Left kidney (tissue), 2 donors: ENCODE results near the gene MYH10. TPM values are rescaled to one million over a fixed set of nuclear protein-coding genes. Genes with fewer than 3 reads are reported as not detected.

Experiments used
- DNase-seq: peaks from one replicate; pipeline ENCODE4 v3.0.0-alpha.2; 2013
- polyA plus RNA-seq: library from polyadenylated mRNA; unstranded; fragments of 120-200 nt; gene quantifications from one replicate; pipeline ENCODE4 v1.2.1, GENCODE V29; 2013; ENCODE audit not compliant: insufficient read length

MYH10 gene
- polyA plus RNA-seq, 1 donor = 282 TPM

DNA sequence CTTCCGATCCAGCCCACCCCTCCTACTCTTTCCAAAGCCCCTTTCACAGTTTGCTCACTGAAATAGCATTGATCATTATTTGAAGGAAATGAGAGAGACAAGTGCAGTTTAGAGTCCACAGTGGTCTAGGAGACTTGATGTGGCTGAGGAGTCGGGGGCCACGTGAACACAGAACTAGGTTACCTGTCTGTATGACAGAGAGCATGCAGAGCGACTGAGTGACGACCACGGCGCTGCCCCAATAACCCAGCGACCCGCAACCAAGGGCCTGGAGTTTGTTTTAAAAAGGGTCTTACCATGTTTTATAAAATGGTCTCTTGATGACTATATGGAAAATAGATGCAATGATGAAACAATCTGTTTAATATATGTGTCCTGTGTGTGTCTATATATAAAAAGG, 155.3 kb downstream of the MYH10 start:
- DNase-seq = no peak

DNA sequence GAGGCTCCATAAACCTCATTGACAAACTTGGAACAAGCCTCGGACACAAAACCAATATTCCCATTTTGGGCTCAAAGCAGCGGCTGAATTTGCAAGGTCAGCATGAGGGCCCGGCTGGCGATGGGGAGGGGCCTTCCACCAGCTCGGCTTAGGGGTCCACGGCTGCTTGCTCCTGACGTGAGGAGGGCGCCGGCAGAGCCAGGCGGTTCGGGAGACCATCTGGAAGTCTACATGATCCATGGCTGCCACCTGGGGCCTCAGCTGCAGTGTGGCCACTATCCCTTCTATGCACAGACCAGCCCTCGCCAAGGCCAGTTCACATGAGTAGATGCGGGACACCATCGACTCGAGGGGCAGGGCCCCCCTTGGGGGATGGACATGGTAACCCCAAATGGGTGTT, 155.7 kb downstream of the MYH10 start:
- no peak for DNase-seq

DNA sequence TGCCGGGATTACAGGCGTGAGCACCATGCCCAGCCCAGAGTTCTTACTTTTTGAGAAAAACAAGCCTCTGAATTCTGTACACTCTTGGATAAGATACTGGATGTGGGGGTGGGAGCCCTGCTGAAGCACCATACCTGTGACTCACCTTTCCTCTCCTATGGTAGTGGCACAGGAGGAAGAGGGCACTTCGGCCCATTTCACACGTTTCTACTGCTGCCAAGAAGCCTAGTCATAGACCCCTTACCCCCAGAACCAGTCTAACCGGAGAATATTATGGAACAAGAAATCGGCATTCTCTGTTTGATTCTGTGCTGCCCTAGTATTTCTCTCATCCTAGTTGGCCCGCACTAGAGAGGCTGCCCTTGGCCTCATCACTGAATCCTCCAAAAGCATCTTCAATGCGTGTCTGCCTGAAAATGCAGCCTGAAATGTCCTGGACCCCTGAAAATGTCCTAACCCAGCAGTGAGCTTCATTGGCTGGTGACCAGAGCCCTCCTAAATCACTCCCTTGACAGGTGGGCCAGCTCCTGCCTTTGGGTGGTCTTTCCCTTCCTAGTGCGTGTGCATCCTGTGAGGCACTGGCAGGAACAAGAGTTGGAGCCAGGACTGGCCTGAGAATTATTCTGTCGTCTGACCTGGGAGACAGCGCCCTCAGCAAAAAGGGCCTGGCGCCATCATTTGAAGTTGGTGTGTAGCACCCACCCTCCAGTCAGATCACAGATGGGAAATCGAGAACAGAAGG, 156.9 kb downstream of the MYH10 start:
- DNase-seq = no peak

DNA sequence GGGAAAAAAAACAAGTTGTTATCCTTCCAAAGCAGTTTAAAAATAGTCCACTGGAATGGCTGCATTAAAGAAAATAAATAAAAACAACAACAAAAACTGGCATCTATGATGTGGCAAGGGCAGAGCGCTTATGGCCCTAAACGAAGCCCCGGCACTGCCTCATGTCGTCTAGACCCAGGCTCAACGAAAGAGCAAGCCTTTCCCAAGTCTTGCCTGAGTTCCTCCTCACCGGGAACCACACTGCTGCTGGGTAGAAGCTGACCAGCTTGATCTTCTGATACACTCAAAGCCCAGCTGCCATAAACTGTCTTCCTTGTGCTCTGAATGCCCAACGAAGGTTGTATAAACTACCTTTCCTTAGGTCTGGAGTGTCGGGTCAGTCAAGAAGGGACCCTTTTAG, 157.9 kb downstream of the MYH10 start:
- no peak for DNase-seq

DNA sequence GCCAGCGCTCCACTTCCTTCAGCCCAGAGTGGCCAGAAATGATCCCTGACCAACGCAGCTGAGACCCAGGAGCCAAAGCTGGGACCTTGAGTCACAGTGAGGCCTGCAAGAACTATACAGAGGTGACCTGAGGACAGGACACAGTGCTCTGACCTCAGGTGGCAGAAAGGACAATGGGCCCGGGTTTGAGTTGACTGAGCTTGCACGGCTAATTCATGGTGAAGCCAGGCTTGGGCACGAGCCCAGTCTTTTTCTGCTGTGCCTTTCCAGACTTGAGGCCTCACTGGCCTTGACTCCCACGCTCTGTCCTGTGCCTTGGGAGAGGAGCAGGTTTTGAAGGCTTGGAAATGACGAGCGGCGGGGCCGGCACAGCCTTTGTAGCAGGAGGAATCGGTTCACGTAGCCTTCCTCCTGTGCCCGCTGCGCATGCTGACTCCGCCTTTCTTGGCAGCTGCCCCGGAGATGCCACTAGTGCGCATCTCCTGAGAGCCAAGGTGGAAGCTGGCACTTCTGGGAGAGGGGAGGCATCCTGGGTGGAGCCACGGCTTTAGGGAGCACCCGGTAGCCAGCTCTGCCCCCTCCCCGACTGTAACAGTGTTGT, 160.0 kb downstream of the MYH10 start:
- DNase-seq = no peak

DNA sequence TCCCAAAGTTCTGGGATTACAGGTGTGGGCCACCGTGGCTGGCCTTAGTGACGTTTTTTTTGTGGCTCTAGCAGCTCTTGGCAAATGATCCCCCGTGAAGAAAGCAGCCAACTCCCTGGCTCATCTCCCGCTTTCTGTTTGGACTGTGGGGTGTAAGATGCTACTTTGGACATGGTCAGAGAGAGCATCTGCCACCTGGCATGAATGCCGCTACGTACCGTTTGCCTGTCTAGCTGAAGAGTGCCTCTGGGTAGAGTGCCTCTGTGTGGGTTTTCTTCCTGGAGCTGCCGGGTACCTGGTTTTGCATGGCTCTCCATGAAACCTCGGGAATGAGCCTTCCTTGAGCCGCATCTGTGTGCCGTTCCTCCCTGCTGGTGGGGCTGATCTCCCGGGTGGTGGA, 160.6 kb downstream of the MYH10 start:
- DNase-seq = no peak

DNA sequence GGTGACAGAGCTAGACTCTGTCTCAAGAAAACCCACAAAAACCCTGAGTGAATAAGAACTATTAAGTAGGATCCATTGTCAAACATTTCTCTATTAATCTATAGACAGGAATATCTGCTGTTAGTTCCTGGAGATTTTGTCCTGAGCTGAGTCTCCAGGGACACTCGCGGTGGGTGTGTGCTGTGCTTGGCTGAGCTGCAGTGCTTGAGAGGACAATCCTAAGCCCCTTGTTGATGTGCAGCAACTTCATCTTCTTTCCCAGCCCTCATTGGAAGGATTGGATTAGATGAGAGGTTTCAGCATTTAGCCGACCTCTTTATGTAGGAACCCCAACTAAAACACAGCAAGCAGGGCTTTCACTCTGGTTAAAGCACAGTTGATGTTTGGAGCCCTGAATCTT, 161.5 kb downstream of the MYH10 start:
- DNase-seq = no peak

DNA sequence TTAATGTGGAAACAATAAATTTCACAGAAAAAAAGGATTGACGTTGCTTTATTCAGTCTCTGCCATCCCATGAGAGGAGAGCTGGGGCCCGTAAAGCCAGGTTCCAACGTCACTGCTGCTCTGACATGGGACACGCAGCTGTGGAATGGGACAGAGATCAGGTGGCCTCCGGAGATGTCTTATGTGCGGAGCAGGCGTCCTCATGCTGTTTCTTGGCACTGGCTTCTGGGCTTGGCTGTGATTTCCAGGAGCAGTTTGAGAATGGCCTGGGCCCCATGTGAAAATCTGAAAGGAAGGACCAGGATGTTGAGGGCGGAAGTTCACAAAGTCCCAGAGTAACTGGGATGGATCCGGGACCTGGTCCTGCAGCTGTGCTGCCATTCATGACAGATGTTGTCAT, 162.4 kb downstream of the MYH10 start:
- DNase-seq = no peak

DNA sequence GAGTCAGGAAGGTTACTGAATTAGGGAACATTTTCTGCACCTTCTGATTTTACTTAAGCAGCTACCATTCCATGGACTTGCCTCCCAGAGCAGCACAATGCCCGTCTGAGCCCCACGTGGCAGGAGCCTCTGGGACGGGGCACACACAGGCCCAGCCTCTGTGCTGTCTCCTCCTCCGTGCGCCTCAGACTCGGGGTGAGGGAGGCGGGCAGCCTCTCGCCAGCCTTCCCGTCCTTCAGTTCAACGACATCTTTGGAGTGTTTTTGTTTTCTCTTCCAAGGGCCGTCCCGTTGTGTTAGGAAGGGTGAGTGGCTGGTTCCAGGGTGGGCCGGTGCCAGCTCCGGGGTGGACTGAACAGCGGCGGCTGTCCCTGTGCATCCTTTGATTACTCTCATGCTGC, 163.0 kb downstream of the MYH10 start:
- DNase-seq = no peak

DNA sequence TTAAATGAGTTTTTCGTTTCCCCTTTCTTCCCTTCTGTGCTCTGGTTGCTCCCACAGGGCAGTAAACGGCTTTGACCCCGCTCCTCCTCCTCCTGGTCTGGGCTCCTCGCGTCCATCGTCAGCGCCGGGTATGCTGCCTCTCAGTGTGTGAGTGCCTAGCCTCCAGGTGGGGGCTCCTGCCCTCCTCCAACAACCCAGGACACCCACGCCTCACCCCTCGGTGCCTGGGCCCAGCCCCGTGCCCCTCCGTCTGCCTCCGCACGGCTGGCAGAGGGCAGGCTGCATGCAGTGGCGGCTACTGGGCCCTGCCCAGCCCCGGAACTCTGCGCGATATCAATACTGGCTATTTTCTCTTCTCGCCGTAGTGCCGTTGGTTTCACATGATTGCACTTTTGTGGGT, 163.7 kb downstream of the MYH10 start:
- no peak for DNase-seq

DNA sequence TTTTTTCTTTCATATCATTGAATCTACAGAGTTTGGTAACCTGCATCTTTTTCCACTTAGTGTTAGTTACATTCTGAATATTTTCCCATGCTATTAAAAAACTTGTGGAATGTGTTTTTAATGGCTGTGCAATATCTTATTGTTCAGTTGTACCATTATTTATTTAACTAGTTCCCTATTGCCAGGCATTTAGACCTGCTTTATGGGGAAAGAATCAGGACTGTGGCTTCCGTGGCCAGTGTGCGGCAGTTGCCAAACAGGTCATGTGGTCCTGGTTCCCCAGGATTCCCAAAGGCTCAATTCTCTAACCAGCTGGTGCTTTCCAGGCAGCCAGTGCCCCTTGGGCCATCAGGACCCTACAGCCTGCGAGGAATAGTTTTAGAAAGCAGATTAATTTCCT, 164.1 kb downstream of the MYH10 start:
- no peak for DNase-seq

DNA sequence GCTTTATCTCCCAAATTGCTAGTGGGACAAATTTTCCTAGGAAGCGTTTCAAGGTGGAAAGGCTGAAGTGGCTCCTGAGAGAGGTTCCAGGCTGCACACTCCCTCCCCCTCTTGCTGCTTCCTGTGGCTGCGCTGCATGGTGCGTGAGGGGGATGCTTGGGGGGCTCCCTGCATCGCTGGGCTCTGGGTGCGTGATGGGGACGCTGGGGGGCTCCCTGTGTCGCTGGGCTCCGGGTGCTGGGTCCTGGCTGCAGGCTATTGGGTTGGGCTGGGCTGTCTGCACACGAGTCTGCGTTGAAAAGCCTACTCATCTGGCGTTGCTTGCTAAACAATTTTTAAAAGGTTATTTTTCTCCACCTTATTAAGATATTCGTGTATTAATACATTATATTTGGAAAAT, 164.8 kb downstream of the MYH10 start:
- no peak for DNase-seq

DNA sequence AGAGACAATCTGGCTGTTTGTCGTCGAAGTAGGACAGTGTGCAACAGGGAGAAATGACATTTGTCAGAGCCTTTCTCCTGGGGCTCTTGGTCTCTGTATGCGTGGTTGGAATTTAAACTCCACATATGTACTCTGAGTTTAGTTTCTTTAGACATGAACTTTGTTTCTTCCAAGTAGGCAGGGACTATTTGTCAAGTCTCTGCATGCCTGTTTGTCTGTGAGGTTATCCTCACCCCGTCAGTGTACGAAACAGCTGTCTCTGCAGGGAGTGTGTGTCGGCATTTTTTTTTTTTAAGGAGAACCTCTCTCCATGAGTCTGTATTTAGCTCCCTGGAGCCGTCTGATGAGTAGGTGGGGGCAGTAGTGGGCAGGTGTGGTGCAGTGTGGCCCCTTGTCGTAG, 165.2 kb downstream of the MYH10 start:
- DNase-seq = no peak

DNA sequence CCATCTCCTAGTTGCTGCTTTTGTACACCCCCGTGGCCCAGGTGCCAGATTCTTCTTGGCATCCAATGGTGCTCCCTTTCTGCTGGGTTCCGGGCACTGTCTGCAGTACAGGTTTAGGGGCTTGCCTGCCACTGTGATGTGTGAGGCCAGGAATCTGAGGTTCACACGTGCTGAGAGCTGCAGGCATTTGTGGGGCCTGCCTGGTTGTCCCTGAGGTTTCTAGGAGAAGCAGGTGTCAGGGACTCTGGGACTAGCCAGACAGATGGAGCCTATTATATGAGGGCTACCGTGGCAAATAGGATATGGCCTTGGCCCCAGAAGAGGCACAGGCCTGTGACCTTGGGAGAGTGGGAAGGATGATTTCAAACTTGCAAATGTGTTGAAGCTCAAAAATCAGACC, 165.6 kb downstream of the MYH10 start:
- no peak for DNase-seq

DNA sequence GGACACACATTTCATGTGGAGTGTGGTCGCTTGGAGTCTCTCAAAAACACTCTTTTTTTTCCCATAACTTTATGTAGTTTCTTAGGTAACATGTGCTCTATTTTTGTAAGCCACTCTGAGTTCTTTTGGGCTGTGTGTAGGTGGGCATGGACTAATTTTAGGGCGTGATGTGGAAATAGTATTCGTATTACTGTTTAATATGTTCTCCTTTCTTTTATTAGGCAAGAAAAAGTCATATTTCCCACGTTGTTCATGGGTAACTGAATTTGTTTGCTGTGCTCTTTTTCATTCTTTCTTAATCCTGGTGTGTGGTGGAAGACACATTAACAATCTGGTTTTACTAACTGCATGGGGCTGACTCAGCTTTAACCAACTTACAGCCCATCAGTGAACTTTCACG, 167.4 kb downstream of the MYH10 start:
- DNase-seq = no peak

DNA sequence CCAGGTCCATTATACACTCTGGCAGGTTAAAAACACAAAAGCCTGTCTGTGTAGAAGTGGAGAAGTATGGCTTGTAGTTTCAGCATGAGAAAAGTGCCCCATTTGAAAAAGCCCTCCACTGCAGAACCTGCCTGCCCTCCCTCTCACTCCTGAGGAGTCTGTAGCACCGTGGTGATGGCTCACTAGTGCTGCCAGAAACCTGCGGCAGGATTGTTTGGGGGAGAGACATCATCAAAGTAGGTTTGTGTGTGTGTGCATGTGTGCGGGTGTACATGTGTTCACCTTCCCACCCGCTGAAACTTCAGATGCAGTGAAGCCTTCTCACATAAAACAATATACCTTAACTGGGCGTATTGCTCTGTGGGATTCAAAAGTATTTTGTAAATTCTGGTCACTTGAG, 168.0 kb downstream of the MYH10 start:
- no peak for DNase-seq

DNA sequence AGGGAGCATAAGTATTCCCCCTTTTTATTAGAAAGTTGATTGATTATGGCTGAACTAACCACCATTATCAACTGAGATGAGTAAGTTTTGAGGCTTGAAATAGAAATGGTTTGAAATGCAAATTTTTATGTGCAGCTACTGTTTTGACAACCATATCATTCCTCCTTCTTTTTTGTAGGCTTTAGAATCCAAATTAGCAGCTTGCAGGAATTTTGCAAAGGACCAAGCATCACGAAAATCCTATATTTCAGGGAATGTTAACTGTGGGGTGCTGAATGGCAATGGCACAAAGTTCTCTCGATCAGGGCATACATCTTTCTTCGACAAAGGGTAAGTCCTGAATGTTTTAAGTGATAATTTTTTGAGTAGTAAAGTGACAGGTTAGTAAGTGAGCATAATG, 170.7 kb downstream of the MYH10 start:
- no peak for DNase-seq

DNA sequence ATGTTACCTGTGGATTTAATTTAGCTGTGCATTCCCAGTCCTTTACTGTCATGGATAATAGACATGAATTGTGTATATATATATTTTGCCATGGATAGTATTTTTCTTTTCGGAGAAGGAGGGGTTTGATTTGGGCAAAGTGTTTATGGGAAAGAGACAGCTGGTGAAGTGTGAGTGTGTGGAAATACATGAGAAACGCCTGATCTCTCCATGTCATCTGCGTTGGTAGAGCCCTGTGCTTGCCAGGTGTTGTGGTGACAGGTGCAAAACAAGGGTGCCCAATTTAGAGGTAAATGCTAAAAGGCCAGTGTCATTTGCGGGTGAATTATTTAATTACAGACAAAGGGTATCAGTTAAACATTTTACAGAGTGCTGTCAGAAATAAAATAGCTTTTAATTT, 171.4 kb downstream of the MYH10 start:
- DNase-seq = no peak

DNA sequence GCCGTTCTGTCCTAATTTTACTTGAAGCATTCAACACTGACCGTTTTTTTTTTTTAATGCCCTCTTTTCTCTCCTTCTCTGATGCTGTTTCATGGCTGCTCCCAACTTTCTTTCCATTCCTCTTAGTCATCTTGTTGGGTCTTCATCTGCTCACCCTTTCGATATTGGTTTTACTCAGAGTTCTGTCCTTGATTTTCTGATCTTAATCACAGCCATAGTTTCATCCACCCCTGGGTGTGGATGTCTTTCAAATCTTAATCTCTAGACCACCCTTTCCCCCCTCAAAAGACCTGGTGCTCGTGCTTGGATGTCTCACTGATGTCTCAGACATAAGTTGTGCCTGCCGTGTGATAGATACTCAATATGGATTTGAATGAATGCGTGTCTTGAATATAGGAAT, 172.4 kb downstream of the MYH10 start:
- no peak for DNase-seq

DNA sequence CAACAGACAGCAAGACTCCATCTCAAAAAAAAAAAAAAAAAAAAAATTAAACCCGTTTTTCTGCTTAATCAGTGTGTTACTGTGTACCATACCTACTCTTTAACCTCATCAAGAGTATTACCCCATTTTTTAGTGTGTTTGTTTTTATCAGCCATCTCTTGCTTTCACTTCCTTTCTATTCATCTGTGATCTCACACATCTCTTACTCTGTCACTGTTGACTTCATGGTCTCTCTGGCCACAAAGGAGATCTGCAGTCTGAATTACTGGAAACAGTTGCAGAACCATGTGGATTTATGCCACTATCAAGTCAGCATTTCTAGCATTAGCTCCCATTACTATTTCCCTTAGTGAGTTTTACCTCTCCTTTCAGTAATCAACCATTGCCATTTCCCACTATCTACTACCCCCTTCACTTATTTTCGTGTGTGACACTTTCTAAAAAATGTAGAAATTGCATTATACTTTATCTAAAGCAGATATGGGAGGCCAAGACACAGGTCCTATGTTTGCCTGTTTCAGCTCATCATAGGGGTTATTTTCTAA, 174.8 kb downstream of the MYH10 start:
- no peak for DNase-seq

DNA sequence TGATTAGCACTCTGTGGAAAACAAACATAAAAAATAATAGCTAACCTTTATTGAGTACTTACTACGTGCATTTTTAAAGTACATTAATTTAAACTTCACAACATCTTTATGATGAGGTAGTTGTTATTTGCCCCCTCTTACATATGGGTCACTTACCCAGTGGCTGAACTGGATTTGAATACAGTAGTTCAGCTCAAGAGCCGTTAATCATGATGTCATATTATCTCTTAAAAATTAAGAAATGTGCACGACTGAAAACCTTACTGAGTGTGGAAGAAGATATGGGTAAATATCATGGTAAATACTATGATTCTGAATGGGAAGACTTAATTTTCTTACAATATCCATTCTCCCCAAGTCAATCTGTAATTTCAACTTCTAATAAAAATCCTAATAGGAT, 177.2 kb downstream of the MYH10 start:
- DNase-seq = no peak

DNA sequence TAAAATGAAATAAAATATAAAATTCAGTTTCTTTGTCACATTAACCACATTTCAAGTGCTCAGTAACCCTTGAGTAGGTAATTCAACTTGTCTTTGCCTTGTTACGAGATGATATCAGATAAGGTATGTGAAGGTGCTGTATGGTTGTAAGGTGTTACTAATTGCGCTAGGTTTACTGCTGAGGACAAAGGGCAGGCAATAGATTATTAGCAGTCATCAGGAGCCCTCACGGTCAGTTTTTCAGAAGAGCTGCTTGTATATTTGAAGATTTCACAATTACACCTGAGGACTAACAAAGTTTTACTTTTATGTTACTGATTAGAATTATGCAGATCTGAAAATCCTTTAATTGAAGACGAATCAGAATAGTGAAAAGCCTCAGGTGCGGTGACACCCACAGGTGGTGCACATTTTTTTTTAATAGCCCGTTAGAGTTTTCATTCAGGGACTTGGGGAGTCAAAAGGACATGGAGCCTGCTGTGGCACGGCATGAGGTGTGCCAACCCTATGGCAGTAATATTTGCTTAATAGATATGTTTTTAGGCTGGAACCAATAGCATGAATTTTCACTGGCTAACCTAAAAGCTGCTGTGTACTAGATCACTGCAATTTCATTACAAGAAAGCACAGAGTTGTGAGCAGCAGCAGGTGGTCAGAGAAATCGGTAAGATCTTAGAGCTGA, 178.5 kb downstream of the MYH10 start:
- no peak for DNase-seq

DNA sequence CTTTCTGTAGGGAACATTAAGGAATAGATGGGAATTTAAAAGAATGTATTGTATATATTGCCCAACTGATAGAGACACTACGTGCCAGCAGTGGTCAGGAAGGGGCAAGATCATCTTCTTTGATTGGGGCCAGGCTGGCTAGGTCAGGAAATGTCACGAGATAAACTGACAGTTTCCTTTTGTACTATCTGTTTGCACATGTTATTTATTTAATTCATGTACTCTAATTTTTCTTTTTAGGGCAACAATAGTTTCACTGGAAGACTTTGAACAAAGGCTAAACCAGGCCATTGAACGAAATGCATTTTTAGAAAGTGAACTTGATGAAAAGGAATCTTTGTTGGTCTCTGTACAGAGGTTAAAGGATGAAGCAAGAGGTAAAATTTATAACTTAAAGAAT, 182.2 kb downstream of the MYH10 start:
- no peak for DNase-seq

DNA sequence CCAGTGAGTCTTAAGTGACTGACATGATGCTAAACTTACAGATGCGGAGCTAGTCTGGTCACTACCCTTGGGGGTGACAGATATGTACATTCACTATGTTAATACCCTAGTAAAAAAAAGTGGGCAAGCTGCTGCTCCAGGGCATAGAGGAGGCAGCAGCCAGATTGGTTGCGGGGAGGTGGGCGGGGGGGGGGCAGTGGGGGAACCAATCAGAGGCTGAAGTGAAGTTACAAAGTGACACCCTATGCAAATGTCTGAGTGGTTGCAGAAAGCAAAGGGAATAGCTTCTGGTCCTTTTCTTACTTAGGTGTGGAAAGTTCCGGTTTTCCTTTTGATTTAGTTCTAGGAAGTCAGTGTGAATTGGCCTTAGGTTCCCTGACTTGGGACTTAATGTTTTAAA, 182.7 kb downstream of the MYH10 start:
- DNase-seq = no peak
